Activated CD4-positive, alpha-beta T cell treated with anti-CD3 and anti-CD28 coated beads, Interleukin-2, amount 50 U/mL, for 24 hours (primary cell): ENCODE results near the gene SELENOW.

Source experiments
- DNase-seq, 2 donors: peaks; one replicate each; pipeline ENCODE4 v3.0.0-alpha.2; 2020; ENCODE audit warnings: low read depth in 1 of 2, low spot score in 1 of 2

SELENOW gene

GRCh38 chr19:47819858-47820257 is 41.4 kb downstream of the SELENOW start:
- DNase-seq: no peak

- no peak for DNase-seq
These were observed 41.9 kb downstream of the SELENOW start for GRCh38 chr19:47820410-47820809.

GRCh38 chr19:47821460-47822020 is 43.0 kb downstream of the SELENOW start, which contains the start of gene CRX:
TSS of gene CRX (plus strand) at chr19:47821937. CDS start at chr19:47834444, 12,507 bp downstream.
- no peak for DNase-seq

GRCh38 chr19:47824396-47824795 is 45.9 kb downstream of the SELENOW start:
- no peak for DNase-seq

GRCh38 chr19:47826800-47827199 is 48.3 kb downstream of the SELENOW start:
- DNase-seq: no peak

GRCh38 chr19:47832723-47833122 is 54.2 kb downstream of the SELENOW start:
- no peak for DNase-seq
